Immature natural killer cell (primary cell): ENCODE measurements around the gene PTTG1IP. TPM values are rescaled to one million over a fixed set of nuclear protein-coding genes. Genes with fewer than 3 reads are reported as not detected.

Experiments
- DNase-seq, 3 donors: peaks; one replicate each; pipeline ENCODE4 v3.0.0; 2022; ENCODE audit warnings: mixed read lengths in 1 of 3
- H3K27ac Mint-ChIP-seq, 6 donors: one replicate each; pipeline ENCODE4 v1.8.0; 2020; ENCODE audit warnings: mixed read lengths in 6 of 6, mild to moderate bottlenecking in 5 of 6, inconsistent platforms in 4 of 6, moderate library complexity in 3 of 6
- H3K27me3 Mint-ChIP-seq, 3 donors: one replicate each; pipeline ENCODE4 v1.8.0; 2020 to 2021; ENCODE audit warnings: low read depth in 3 of 3, mild to moderate bottlenecking in 3 of 3, mixed read lengths in 3 of 3, moderate library complexity in 3 of 3, inconsistent platforms in 1 of 3
- H3K36me3 Mint-ChIP-seq, 3 donors: one replicate each; pipeline ENCODE4 v1.8.0; 2020; ENCODE audit warnings: mixed read lengths in 3 of 3, inconsistent platforms in 2 of 3, mild to moderate bottlenecking in 2 of 3
- H3K4me1 Mint-ChIP-seq, 2 donors: one replicate each; pipeline ENCODE4 v1.8.0; 2020; ENCODE audit warnings: inconsistent platforms in 2 of 2, mild to moderate bottlenecking in 2 of 2, mixed read lengths in 2 of 2, moderate library complexity in 1 of 2
- H3K4me3 Mint-ChIP-seq, 5 donors: one replicate each; pipeline ENCODE4 v1.8.0; 2020; ENCODE audit warnings: mild to moderate bottlenecking in 5 of 5, mixed read lengths in 5 of 5, inconsistent platforms in 3 of 5, moderate library complexity in 3 of 5
- H3K9me3 Mint-ChIP-seq, 6 donors: one replicate each; pipeline ENCODE4 v1.8.0; 2020; ENCODE audit warnings: mild to moderate bottlenecking in 6 of 6, mixed read lengths in 6 of 6, inconsistent platforms in 4 of 6, moderate library complexity in 3 of 6
- polyA plus RNA-seq, 3 donors: library from polyadenylated mRNA; unstranded; fragments of 300-500 nt; fragmentation: Illumina TruSeq; gene quantifications; one replicate each; pipeline ENCODE4 v1.2.3, GENCODE V29; 2021

PTTG1IP gene
- polyA plus RNA-seq, 3 donors from 2014 or later = 67.7 to 103 (median 92.9) TPM

DNA sequence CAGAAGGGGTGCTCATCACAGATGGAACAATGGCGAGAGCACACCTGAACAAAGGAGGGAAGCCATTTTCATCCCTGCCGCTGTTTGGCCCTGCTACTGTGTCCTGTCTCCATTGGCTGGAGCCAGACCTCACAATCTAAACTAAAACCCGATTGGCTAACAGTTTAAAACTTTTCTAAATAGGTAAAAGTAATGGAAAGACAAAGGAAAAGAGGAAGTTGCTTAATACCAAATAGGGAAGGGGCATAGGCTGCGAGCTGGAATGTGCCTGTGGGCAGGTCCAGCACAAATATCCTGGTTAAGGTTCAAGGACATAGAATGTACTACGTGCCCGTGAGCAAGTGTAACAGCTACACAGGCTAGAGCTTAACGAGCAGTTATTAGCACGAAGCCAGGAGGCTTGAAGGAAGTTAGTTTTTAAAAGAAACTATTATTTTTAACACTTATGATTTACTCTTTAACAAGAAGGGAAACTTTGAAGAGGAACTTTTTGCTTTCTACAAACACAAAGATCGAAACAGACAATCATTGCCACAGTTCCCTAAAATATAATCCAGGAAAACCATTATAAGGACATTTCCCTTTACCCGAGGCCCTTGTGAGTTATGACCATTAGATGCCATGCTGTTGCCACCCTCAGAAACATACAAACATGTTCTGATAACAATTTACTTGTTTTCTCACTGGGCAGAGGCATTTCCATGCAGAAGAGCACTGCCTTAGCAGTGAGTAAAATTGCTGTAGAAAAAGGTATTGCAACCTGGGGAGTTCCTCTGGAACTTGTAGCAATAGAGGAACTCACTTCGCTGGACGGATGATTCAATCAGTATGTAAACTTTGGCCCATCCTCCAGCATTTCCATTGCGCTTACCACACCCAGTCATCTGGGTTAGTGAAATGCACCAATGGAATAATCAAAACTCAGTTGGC, 4.8 kb upstream of the PTTG1IP start:
- H3K9me3 Mint-ChIP-seq = no peaks in the 10 kb centered on the region
- H3K27ac Mint-ChIP-seq = peak overlapping the region in 2 of 6 donors; percentile 27 to 29
- H3K27me3 Mint-ChIP-seq = peaks cover 14 to 17% (median 15%) of the 10 kb centered on the region in 3 donors
- no peaks in the 10 kb centered on the region for H3K36me3 Mint-ChIP-seq
- DNase-seq = no peak
- H3K4me1 Mint-ChIP-seq = peaks cover 44 to 48% of the 10 kb centered on the region in 2 donors
- no peak overlapping the region for H3K4me3 Mint-ChIP-seq

DNA sequence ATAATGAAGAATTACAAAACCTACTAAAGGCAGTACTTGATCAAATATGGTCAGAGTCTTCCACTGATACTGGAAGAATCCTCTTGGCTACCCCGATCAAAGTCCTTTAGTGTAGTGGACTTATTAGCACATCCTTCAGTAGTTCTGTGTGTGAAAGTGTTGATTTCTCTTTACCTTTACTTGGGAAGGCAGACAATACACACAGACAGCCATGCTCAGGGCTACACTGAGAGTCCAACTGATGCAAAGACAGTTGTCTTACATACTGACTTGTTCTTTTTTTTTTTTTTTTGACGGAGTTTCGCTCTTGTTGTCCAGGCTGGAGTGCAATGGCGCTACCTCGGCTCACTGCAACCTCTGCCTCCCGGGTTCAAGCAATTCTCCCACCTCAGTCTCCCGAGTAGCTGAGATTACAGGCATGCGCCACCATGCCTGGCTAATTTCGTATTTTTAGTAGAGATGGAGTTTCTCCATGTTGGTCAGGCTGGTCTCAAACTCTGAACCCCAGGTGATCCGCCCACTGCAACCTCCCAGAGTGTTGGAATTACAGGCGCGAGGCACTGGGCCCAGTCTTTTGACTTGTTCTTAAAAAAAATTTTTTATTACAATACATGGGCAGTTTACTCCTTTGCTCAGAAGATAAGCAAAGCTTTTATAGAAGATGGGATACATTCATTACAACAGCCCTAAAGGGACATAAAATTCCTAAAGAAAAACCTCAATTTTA, 3.5 kb upstream of the PTTG1IP start:
- H3K27me3 Mint-ChIP-seq = peaks cover 15 to 25% (median 17%) of the 10 kb centered on the region in 3 donors
- H3K27ac Mint-ChIP-seq = no peak overlapping the region
- H3K4me3 Mint-ChIP-seq = peak overlapping the region in 1 of 5 donors; percentile 28
- H3K36me3 Mint-ChIP-seq = no peaks in the 10 kb centered on the region
- peaks cover 43 to 49% of the 10 kb centered on the region in 2 donors for H3K4me1 Mint-ChIP-seq
- H3K9me3 Mint-ChIP-seq = no peaks in the 10 kb centered on the region
- DNase-seq = no peak

DNA sequence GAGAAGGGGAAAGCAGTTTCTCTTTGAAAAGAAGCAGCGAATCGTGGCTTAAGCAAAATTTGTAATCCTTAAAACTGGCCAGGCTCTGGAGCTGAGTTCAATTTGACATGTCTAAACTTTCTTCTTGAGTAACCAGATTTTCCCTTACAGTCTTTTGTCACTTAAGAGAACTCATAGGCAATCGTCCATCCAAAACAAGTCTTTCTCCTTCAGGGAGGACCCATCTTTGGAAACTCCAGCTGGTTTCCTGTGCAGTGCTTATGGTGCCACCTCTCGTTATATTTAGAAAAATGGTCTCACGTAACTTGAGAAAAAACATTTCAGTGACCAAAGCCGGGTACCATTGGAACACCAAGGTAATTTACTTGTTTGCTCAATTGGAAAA, 1.8 kb upstream of the PTTG1IP start:
- Mint-ChIP-seq H3K27me3 (peaks cover 15 to 25% (median 20%) of the 10 kb centered on the region in 3 donors), H3K36me3 (no peaks in the 10 kb centered on the region), H3K9me3 (no peaks in the 10 kb centered on the region), H3K4me1 (peaks cover 45 to 51% of the 10 kb centered on the region in 2 donors), H3K27ac (peak overlapping the region; percentile 84 to 96 (median 92)), H3K4me3 (peak overlapping the region; percentile 88 to 93 (median 92))
- DNase-seq = peak in 2 of 3 donors; percentile 31 to 32

GRCh38 chr21:44874497-44875315, 1.2 kb upstream of the PTTG1IP start:
- peak overlapping the region; percentile 84 to 96 (median 92) for H3K27ac Mint-ChIP-seq
- H3K27me3 Mint-ChIP-seq = peaks cover 15 to 25% (median 20%) of the 10 kb centered on the region in 3 donors
- H3K4me3 Mint-ChIP-seq = peak overlapping the region; percentile 88 to 93 (median 92)
- H3K4me1 Mint-ChIP-seq = peaks cover 50 to 57% of the 10 kb centered on the region in 2 donors
- DNase-seq = peak; percentile 55 to 62 (median 61)
- no peaks in the 10 kb centered on the region for H3K36me3 Mint-ChIP-seq
- H3K9me3 Mint-ChIP-seq = no peaks in the 10 kb centered on the region

- Mint-ChIP-seq H3K27ac (peak overlapping the region; percentile 84 to 96 (median 92)), H3K4me1 (peaks cover 52 to 62% of the 10 kb centered on the region in 2 donors)
- no peak for DNase-seq
Observed at GRCh38 chr21:44874240-44874496, 678 bp upstream of the PTTG1IP start.

DNA sequence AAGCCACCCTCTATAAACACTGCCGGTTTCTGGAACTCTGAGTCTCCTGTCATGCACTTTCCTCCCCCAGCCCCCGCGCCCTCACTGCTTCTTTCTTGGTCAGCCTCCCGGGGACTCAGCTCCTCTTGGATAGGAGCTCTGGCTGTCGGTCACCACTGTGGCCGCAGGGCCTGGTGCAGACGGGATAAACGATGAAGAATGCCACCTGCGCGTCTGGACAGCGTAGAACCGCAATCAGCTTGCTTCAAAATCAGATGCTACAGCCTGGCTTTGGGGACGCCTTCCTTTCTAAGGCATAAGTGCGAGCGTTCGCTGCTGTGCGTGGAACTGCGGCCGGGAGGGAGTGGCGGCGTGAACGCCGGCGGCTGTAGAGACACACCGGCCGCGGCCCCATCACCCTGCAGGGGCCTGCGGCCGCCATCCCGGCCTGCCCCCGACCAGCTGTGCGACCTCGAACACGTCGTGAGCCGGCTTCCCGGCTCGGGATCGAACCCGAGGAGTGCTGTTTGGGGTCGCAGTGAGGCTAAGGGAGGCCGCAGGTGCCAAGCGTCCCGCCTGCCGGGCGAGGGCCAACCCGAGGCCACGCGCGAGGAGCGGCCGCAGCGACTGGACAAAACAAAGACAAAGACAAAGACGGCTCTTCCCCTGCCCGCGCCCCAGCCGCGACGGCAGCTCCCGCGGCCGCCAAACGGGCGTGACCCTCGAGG, 688 bp downstream of the PTTG1IP start:
- H3K27me3 Mint-ChIP-seq = peaks cover 15 to 27% (median 20%) of the 10 kb centered on the region in 3 donors
- H3K9me3 Mint-ChIP-seq = no peaks in the 10 kb centered on the region
- H3K4me3 Mint-ChIP-seq = peak overlapping the region; percentile 94 to 99 (median 95)
- peak overlapping the region; percentile 74 to 94 (median 92) for H3K27ac Mint-ChIP-seq
- peaks cover 66 to 76% of the 10 kb centered on the region in 2 donors for H3K4me1 Mint-ChIP-seq
- no peaks in the 10 kb centered on the region for H3K36me3 Mint-ChIP-seq
- peak; percentile 48 to 63 (median 59) for DNase-seq

More at GRCh38 chr21:44874240-44874496, 678 bp upstream of the PTTG1IP start:
- Mint-ChIP-seq H3K36me3 (no peaks in the 10 kb centered on the region), H3K27me3 (peaks cover 15 to 25% (median 20%) of the 10 kb centered on the region in 3 donors), H3K9me3 (no peaks in the 10 kb centered on the region), H3K4me3 (peak overlapping the region; percentile 88 to 93 (median 92))

DNA sequence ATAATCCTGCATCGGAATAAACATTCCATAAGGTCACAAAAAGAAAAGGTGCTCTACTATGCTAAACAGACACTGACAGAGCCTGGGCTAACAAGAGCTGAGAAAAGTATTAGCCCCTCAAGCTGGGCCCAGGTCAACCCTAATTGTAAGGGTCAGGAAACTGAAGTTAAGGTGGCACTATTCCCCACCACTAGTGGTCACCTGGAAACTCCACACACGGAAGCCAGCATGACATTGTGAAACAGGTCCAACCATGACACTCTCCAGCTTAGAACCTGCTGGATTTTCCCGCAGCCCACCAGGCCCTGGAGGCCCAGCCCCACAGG, 1.2 kb downstream of the PTTG1IP start:
- Mint-ChIP-seq H3K9me3 (no peaks in the 10 kb centered on the region), H3K27ac (peak overlapping the region; percentile 74 to 94 (median 92)), H3K27me3 (peaks cover 15 to 27% (median 20%) of the 10 kb centered on the region in 3 donors), H3K4me3 (peak overlapping the region; percentile 94 to 99 (median 95)), H3K36me3 (peaks cover 0 to 2% (median 0%) of the 10 kb centered on the region in 3 donors), H3K4me1 (peaks cover 71 to 81% of the 10 kb centered on the region in 2 donors)
- DNase-seq = no peak

DNA sequence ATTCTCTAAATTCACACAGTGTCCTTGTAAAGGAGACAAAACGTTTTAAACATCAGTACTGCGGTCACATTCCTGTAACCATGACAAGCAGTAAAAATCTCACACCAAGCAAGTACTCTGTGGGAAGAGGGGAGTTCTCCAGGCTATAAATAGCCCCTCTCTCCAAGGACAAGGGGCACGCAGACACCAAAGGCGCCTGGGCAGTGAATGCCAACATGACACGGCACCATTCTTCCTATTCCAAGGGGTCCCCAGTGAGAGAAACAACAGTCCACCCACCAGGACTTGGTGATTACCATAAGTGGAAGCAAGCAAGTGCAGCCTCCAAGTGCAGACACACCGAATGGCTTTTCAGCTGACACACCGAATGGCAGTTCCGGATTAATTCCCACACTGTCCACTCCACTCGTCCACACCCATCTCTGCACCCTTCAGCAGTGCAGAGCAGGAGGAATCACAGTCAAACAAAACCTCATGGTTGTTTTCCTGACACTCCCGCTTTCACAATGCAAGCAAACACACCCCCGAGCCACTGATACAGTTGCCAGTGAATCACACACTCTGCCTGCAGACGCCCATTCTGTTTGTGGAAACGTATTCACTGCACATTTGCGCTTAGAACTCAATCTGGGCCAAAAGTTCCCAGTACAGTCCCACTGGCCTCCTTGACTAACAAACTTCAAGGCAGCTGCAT, 1.8 kb downstream of the PTTG1IP start:
- Mint-ChIP-seq H3K27me3 (peaks cover 15 to 27% (median 20%) of the 10 kb centered on the region in 3 donors), H3K36me3 (peaks cover 0 to 4% (median 0%) of the 10 kb centered on the region in 3 donors), H3K9me3 (no peaks in the 10 kb centered on the region), H3K4me1 (peaks cover 77 to 86% of the 10 kb centered on the region in 2 donors), H3K27ac (peak overlapping the region; percentile 74 to 94 (median 92)), H3K4me3 (peak overlapping the region; percentile 94 to 99 (median 95))
- no peak for DNase-seq

DNA sequence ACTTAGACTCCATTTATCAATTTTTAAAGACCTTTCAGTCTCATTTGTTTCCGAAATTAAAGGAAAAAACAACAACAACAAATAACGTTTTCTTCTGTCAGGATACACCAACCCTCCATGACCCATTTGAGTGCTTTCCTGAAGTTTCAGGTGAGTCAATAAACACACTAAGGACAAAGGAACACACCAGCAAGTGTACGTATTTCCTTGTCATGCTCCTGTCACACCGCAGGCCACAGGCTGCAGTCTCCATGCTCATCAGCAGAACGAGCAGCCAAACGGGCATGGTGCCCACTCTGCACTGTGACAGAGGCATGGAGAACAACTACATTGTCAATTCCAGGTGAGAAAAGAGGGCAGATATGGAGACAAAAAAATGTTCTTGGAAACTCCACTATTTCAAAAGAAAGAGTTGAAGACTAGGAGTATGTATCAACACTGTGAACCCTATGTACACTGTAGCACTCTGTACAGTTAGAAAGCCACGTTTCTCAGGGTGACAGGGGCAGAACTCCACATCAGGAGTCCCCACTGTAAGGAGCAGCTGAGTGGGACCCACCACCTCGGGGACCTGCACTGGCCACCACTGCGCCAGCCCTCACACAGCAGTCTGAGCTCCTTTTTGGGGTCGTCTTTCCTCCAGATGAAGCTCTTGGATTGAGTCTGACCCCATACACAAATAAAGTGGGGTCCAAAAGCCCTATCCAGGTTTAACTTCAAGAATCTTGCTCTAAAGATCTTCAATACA, 2.6 kb downstream of the PTTG1IP start:
- Mint-ChIP-seq H3K27me3 (peaks cover 15 to 27% (median 23%) of the 10 kb centered on the region in 3 donors), H3K36me3 (peaks cover 0 to 4% (median 0%) of the 10 kb centered on the region in 3 donors), H3K4me3 (peak overlapping the region; percentile 40 to 99 (median 94)), H3K9me3 (no peaks in the 10 kb centered on the region), H3K4me1 (peaks cover 80 to 87% of the 10 kb centered on the region in 2 donors), H3K27ac (peak overlapping the region; percentile 56 to 94 (median 83))
- no peak for DNase-seq

DNA sequence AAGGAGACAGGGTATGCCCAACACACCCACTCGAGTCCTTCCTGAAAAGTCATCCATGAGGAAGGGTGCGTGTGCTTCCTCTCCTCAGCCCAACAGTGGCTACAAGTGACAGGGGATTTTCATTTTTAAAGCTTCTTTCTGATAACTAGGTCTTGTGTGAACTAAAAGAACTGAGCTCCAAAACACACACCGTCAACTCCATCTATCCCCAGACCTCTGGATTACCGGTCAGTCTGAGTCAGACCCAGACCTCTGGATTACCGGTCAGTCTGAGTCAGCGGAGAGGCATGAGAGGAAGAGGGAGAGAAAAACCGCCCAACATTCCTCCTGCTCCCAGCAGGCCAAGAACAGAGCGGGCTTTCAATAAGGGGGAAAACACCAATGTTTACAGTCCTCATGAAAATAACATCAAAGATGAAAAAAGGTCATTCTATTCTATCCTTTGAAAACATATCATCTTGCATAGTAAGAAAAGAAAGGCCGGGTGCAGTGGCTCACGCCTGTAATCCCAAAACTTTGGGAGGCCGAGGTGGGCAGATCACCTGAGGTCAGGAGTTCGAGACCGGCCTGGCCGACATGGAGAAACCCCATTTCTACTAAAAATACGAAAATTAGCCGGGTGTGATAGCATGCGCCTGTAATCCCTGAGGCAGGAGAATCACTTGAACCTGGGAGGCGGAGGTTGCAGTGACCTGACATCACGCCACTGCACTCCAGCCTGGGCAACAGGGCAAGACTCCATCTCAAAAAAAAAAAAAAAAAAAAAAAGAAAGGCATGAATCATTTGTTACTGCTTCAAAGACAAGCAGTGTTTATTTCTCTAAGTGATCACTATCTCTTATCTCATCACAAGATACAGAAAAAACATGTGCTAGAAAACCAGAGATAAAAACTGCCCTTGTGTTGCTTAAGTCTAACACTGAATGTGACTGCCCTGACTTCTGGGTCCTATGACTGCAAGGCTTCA, 3.4 kb downstream of the PTTG1IP start:
- H3K9me3 Mint-ChIP-seq = no peaks in the 10 kb centered on the region
- DNase-seq = no peak
- peaks cover 0 to 6% (median 0%) of the 10 kb centered on the region in 3 donors for H3K36me3 Mint-ChIP-seq
- peak overlapping the region; percentile 48 to 78 (median 64) for H3K27ac Mint-ChIP-seq
- peaks cover 81 to 87% of the 10 kb centered on the region in 2 donors for H3K4me1 Mint-ChIP-seq
- peak overlapping the region; percentile 40 to 68 (median 62) for H3K4me3 Mint-ChIP-seq
- H3K27me3 Mint-ChIP-seq = peaks cover 10 to 24% (median 20%) of the 10 kb centered on the region in 3 donors

- Mint-ChIP-seq H3K4me3 (peak overlapping the region; percentile 43 to 77 (median 69)), H3K9me3 (no peaks in the 10 kb centered on the region), H3K27ac (peak overlapping the region; percentile 68 to 92 (median 79)), H3K4me1 (peaks cover 81 to 87% of the 10 kb centered on the region in 2 donors), H3K36me3 (peaks cover 0 to 9% (median 0%) of the 10 kb centered on the region in 3 donors), H3K27me3 (peaks cover 5 to 15% (median 11%) of the 10 kb centered on the region in 3 donors)
- DNase-seq = no peak
Observed at GRCh38 chr21:44868707-44869106, 4.8 kb downstream of the PTTG1IP start.
